Stimulated activated memory B cell treated with anti-CD40 and anti-IgM and Interleukin-4, amounts not matched to agents 10 μg/mL and 1 μg/mL and 100 μg/mL, for 72 hours (primary cell): ENCODE measurements around the gene IQCM.
A peak's percentile ranks its signal among the peaks of the same experiment; 100 is the strongest.

Experiments
- ATAC-seq: fragments of 150-1000 bp; cut with Tn5 transposase; 2 replicates; pipeline ENCODE4 v1.10.0; 2021
- H3K27ac Mint-ChIP-seq: one replicate; pipeline ENCODE4 v1.8.0; 2022; ENCODE audit warnings: mild to moderate bottlenecking, mixed read lengths
- H3K27me3 Mint-ChIP-seq: one replicate; pipeline ENCODE4 v1.8.0; 2022; ENCODE audit warnings: mixed read lengths
- H3K36me3 Mint-ChIP-seq: one replicate; pipeline ENCODE4 v1.8.0; 2022; ENCODE audit warnings: mixed read lengths
- H3K4me1 Mint-ChIP-seq: one replicate; pipeline ENCODE4 v1.8.0; 2022; ENCODE audit warnings: mixed read lengths
- H3K4me3 Mint-ChIP-seq: one replicate; pipeline ENCODE4 v1.8.0; 2022; ENCODE audit warnings: mild to moderate bottlenecking, moderate library complexity, mixed read lengths
- H3K9me3 Mint-ChIP-seq: one replicate; pipeline ENCODE4 v1.8.0; 2022; ENCODE audit warnings: mixed read lengths

IQCM gene, protein sequence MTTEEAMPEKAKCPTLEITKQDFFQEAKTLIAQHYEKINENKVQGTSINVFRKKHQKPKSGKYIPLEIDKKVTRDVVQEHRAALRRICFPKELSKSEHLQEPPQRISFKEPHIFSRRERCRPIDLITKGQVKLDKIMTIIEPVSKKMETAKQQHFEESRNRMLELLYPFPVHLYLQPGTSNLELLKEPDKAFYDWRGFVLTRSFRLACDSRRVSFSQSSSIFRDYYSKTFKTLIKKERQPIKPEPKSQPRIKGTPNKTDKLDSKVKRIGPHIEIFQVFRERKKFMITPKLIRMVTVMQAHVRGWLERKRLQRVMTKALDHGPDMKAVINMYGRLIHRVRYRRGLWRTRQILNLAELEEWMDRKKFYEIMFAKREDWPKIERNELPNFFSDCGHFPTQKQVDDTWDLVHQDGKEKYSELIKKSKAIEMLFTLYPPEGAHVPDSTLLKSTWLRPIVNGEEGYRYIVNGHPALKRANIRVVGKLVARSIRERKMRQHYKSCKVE

DNA sequence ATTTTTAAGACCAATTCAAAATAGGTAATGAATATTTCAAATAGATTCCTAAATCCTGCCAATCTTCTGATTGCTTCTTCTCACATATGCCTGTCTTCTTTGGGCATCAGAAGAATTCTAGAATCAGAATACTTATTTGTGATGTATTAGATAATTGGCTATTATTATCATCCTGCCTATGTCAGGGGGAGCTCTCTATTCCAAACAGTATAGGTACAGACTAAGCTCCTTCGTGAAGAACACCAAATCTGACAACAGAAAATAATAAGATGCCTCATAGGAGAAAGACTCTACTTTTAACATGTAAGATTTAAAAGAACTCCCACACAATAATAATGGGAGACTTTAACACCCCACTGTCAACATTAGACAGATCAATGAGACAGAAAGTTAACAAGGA is at the start of gene IQCM:
IQCM (minus strand) TSS at position 101 of the 400 bp plus-strand sequence. CDS start 73,152 bp downstream, outside the sequence.
- Mint-ChIP-seq H3K4me3 (no peak within 1 kb of the TSS), H3K4me1 (no peaks in the 10 kb centered on the region), H3K9me3 (no peaks in the 10 kb centered on the region), H3K27ac (no peak within 1 kb of the TSS), H3K27me3 (no peaks in the 10 kb centered on the region), H3K36me3 (no peaks in the 10 kb centered on the region)
- ATAC-seq, result no peak

DNA sequence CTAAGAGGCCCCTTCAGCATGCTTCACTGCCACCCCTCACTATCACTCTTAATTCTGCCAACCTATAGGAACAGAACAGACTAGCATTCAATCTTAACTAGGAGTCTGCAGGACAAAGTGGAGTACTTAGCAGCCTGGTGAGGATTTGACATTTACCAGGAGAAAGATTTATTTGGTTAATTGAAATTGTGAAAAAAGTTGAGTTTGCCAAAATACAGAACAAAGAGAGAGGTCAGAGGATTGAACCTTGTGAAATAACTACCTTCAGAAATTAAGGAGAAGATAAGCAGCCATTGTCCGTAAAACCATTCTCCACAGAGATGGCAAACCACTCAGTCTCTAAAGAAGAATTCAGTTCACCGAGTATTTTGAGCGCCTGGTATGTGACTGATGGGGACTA is 41.8 kb upstream of the IQCM start:
- H3K27me3 Mint-ChIP-seq, result no peaks in the 10 kb centered on the region
- H3K4me3 Mint-ChIP-seq, result no peak overlapping the region
- no peak overlapping the region for H3K27ac Mint-ChIP-seq
- peaks cover 3% of the 10 kb centered on the region for H3K9me3 Mint-ChIP-seq
- H3K4me1 Mint-ChIP-seq, result no peaks in the 10 kb centered on the region
- H3K36me3 Mint-ChIP-seq, result no peaks in the 10 kb centered on the region
- no peak for ATAC-seq

DNA sequence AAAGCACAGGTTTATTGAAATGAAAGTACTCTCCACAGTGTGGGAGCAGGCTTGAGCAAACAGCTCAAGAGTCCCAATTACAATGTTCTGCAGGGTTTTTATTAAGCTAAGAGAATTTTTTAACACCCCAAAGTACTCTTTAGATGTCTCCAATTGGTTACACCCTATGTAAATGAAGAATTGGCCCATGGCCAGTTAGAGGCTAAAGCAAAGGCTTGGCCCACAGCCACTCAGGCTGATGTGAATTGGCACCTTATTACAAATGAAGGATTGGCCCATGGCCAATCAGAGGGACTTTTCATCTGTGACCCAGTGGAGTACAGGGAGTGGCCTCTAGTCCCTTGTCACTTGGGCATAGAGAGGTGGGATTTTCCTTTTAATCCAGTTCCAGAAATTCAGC is 30.1 kb upstream of the IQCM start:
- Mint-ChIP-seq H3K36me3 (no peaks in the 10 kb centered on the region), H3K4me1 (no peaks in the 10 kb centered on the region), H3K27me3 (no peaks in the 10 kb centered on the region), H3K27ac (no peak overlapping the region), H3K9me3 (peaks cover 3% of the 10 kb centered on the region), H3K4me3 (no peak overlapping the region)
- no peak for ATAC-seq

DNA sequence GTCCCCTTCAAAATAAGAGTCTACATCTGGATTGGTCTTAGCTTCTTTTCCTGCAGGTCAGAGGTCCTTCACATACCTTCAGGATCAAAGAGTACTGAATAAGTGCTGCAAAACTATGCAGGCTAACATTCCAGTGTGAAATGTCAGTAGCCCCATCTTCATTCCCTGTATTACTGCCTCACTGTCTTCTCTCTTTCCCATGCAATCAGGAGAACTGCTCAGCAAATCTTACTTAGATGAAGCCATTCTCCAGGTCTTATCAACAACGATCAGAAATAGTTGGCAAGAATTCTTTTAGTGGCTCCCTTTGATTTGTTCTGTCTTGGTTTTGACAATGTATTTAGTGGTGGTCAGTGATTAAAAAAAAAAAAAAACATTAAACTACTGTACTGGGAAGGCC is 26.0 kb upstream of the IQCM start:
- no peaks in the 10 kb centered on the region for H3K27me3 Mint-ChIP-seq
- ATAC-seq, result no peak
- no peak overlapping the region for H3K27ac Mint-ChIP-seq
- no peaks in the 10 kb centered on the region for H3K9me3 Mint-ChIP-seq
- H3K4me3 Mint-ChIP-seq, result no peak overlapping the region
- no peaks in the 10 kb centered on the region for H3K36me3 Mint-ChIP-seq
- H3K4me1 Mint-ChIP-seq, result no peaks in the 10 kb centered on the region

DNA sequence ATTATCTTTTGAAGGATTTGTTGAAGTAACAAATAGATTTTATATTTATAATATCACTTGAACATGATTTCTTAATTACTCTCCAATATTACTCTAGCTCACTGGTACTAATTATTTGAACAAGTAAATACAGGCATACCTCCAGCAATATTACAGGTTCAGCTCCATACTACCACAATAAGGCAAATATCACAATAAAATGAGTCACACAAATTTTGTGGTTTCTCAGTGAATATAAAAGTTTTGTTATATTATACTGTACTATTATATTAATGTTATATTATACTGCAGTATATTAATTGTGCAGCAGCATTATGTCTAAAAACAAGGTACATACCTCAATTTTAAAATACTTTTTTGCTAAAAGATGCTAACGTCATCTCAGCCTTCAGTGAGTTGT is 22.4 kb upstream of the IQCM start:
- ATAC-seq, result no peak
- no peaks in the 10 kb centered on the region for H3K9me3 Mint-ChIP-seq
- no peak overlapping the region for H3K4me3 Mint-ChIP-seq

DNA sequence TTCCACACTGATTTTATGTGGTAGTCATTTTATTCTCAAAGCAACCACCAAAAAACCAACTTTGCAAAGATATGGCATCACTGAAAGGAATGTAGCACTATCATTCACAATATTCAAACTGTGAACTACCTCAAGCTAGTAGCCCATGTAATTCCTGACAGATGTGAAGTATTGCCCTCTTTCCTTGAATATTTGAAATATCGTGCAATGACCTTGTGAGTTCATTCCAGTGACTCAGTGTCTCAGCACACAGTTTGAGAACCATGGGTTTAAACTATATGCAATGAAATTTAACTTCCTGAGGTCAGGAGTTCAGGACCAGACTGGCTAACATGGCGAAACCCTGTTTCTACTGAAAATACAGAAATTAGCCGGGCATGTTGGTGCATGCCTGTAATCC is 20.9 kb upstream of the IQCM start:
- Mint-ChIP-seq H3K4me1 (no peaks in the 10 kb centered on the region), H3K4me3 (no peak overlapping the region), H3K27me3 (no peaks in the 10 kb centered on the region), H3K9me3 (no peaks in the 10 kb centered on the region), H3K36me3 (no peaks in the 10 kb centered on the region), H3K27ac (no peak overlapping the region)
- ATAC-seq, result no peak

More for the DNA sequence above, 22.4 kb upstream of the IQCM start:
- Mint-ChIP-seq H3K36me3 (no peaks in the 10 kb centered on the region), H3K4me1 (no peaks in the 10 kb centered on the region), H3K27ac (no peak overlapping the region), H3K27me3 (no peaks in the 10 kb centered on the region)

DNA sequence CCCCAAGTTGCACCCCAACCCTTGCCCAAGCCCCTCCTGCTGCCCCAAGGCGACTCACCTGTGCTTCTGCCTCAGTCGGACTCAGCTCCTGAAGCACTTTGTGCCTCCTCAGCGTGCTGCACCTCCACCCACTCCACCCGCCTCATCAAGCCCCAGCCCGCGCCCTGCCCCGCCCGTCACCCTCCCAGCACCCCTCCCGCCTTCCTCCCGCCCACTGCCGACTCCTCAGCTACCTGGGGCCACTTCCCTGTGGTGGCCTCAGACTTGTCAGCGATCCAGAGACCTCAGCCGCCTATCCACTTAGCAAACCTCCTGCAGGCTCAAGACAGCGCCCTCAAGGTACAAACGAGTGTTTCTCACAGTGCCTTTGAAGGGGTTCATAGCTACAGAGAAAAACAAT is 19.6 kb upstream of the IQCM start:
- Mint-ChIP-seq H3K36me3 (no peaks in the 10 kb centered on the region), H3K4me1 (no peaks in the 10 kb centered on the region), H3K4me3 (no peak overlapping the region), H3K9me3 (no peaks in the 10 kb centered on the region), H3K27me3 (no peaks in the 10 kb centered on the region), H3K27ac (no peak overlapping the region)
- no peak for ATAC-seq

DNA sequence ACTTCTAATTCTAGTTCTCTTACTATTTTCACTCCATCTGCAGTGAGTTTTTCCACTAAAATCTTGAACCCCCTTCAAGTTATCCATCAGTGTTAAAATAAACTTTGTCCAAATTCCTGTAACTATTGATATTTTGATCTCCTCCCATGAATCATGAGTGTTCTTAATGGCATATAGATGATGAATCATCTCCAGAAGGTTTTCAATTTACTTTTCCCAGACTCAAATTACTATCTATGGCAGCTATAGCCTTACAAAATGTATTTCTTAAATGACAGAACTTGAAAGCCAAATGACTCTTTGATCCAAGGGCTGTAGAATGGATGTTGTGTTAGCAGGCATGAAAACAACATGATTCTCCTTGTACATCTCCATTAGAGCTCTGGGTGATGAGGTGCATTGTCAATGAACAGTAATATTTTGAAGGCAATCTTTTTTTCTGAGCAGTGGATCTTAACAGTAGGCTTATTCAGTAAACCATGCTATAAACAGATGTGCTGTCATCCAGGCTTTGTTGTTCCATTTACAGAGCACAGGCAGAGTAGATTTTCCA is 16.1 kb upstream of the IQCM start:
- no peaks in the 10 kb centered on the region for H3K27me3 Mint-ChIP-seq
- no peak overlapping the region for H3K27ac Mint-ChIP-seq
- ATAC-seq, result no peak
- H3K4me1 Mint-ChIP-seq, result no peaks in the 10 kb centered on the region
- no peaks in the 10 kb centered on the region for H3K36me3 Mint-ChIP-seq
- no peaks in the 10 kb centered on the region for H3K9me3 Mint-ChIP-seq
- no peak overlapping the region for H3K4me3 Mint-ChIP-seq

DNA sequence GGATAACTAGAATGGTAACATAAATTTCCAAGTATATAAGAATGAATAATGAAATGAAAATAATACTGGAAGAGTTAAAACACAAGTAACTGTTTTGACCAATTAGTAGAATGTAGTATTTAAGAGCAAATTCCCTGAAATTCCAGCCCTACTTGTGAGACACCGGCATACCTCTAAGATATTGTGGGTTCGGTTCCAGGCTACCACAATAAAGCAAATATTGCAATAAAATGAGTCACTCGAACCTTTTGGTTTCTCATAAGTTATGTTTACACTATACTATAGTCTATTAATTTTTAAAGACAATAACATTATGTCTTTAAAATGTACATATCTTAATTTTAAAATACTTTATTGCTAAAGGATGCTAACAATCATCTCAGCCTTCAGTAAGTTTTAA is 15.2 kb upstream of the IQCM start:
- no peaks in the 10 kb centered on the region for H3K36me3 Mint-ChIP-seq
- H3K27ac Mint-ChIP-seq, result no peak overlapping the region
- H3K4me1 Mint-ChIP-seq, result no peaks in the 10 kb centered on the region
- no peaks in the 10 kb centered on the region for H3K27me3 Mint-ChIP-seq
- no peak overlapping the region for H3K4me3 Mint-ChIP-seq
- no peaks in the 10 kb centered on the region for H3K9me3 Mint-ChIP-seq
- no peak for ATAC-seq

DNA sequence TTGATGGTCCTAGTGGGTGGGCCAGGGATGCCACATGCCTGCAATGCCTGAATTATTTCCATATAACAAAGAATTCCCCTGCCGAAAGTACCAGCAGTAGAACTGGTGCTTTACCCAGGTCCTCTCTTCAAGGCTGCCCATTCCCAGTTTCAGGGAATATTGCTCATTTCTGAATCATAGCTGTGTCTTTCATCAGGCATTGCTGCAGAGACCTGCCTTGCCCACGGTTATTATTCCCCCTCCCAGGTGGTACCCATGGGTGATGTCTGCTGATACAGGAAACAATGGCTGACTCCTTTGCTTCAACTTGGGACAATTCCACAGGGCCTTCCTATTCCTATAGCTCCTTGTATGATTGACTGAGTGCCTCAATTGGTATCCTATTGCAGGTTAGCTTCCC is 9.7 kb upstream of the IQCM start:
- Mint-ChIP-seq H3K4me3 (no peak overlapping the region), H3K9me3 (no peaks in the 10 kb centered on the region), H3K27me3 (no peaks in the 10 kb centered on the region), H3K36me3 (no peaks in the 10 kb centered on the region), H3K4me1 (no peaks in the 10 kb centered on the region), H3K27ac (no peak overlapping the region)
- no peak for ATAC-seq

DNA sequence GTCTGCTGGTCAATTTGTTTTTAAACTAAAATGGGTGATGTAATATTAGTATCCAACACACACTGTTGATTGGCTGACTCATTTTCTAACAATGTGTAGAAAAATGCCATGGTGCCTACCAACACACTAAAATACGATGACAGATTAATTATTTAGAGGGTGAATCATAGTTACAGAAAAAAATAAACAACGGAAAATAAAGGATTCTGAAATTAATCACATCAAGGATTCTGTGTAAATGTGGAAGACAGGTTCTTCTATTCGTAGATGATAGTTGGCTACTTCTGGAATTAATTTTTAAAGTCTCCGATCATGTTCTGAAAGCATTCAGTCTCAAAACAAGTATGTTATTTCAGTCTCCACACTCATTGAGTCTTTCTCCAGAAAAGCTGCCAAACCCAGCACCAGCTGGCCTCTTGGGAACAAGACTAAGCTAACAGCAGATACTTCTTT is 8.2 kb upstream of the IQCM start:
- no peaks in the 10 kb centered on the region for H3K9me3 Mint-ChIP-seq
- H3K4me1 Mint-ChIP-seq, result no peaks in the 10 kb centered on the region
- H3K36me3 Mint-ChIP-seq, result no peaks in the 10 kb centered on the region
- H3K27me3 Mint-ChIP-seq, result no peaks in the 10 kb centered on the region
- H3K4me3 Mint-ChIP-seq, result no peak overlapping the region
- ATAC-seq, result no peak
- H3K27ac Mint-ChIP-seq, result no peak overlapping the region

DNA sequence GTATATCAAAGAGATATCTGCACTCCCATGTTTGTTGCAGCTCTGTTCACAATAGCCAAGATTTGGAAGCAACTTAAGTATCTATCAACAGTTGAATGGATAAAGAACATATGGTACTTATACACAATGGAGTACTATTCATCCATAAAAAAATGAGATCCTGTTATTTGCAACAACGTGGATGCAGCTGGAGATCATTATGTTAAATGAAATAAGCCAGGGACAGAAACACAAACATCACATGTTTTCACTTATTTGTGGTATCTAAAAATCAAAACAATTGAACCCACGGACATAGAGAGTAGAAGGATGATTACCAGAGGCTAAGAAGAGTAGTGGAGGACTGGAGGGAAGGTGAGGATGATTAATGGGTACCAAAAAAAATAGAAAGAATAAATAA is 14.2 kb downstream of the IQCM start:
- no peak for ATAC-seq
- Mint-ChIP-seq H3K27ac (no peak overlapping the region), H3K36me3 (no peaks in the 10 kb centered on the region), H3K27me3 (no peaks in the 10 kb centered on the region), H3K4me3 (no peak overlapping the region), H3K4me1 (no peaks in the 10 kb centered on the region), H3K9me3 (peaks cover 5% of the 10 kb centered on the region)

DNA sequence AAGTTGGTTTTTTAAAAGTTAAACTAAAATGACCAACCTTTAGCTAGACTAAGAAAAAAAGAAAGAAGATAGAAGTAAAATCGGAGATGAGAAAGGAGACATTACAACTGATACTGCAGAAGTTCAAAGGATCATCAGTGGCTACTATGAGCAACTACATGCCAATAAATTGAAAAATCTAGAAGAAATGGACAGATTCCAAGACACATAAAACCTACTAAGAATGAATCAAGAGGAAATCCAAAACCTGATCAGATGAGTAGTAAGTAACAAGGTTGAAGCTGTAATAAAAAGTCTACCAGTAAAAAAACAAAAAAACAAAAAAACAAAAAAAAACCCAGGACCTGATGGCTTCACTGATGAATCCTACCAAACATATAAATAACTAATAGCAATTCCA is 16.1 kb downstream of the IQCM start:
- no peaks in the 10 kb centered on the region for H3K4me1 Mint-ChIP-seq
- no peaks in the 10 kb centered on the region for H3K27me3 Mint-ChIP-seq
- H3K4me3 Mint-ChIP-seq, result no peak overlapping the region
- ATAC-seq, result no peak
- H3K9me3 Mint-ChIP-seq, result peaks cover 5% of the 10 kb centered on the region
- H3K27ac Mint-ChIP-seq, result no peak overlapping the region
- H3K36me3 Mint-ChIP-seq, result no peaks in the 10 kb centered on the region

DNA sequence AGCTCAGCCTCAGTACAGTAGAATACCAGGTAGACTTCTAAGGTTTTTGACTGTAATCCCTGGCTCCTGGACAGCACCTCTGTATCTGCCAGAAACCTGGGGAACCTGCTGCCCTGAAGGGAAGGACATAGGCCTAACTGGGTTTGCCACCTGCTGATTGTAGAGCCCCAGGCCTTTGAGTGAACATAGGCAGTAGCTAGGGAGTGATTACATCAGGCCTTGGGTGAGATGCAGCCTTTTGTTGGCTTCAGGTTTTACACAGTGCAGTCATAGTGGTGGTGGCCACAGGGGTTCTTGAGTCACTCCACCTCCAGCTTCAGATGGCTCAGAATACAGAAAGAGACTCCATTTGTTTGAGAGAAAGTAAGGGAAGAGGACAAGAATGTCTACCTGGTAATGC is 19.3 kb downstream of the IQCM start:
- no peak overlapping the region for H3K27ac Mint-ChIP-seq
- no peak for ATAC-seq
- H3K9me3 Mint-ChIP-seq, result peaks cover under 1% of the 10 kb centered on the region
- H3K4me1 Mint-ChIP-seq, result no peaks in the 10 kb centered on the region
- no peaks in the 10 kb centered on the region for H3K36me3 Mint-ChIP-seq
- H3K4me3 Mint-ChIP-seq, result no peak overlapping the region
- no peaks in the 10 kb centered on the region for H3K27me3 Mint-ChIP-seq

DNA sequence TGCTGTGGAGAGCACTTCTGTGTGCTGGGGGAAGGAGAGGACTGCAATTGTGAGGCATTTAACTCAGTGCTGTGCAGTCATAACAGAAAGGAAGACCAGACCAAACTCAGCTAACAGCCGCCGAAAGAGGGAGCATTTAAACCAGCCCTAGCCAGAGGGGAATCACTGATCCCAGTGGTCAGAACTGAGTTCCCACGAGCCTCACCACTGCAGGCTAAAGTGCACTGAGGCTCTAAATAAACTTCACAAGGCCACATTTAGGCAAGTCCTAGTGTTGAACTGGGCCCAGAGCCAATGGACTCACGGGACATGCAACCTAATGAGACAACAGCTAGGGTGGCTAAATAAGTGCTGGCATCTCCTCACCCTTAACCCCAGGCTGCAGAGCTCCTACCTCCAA is 20.4 kb downstream of the IQCM start:
- H3K36me3 Mint-ChIP-seq, result no peaks in the 10 kb centered on the region
- H3K9me3 Mint-ChIP-seq, result no peaks in the 10 kb centered on the region
- H3K4me3 Mint-ChIP-seq, result no peak overlapping the region
- no peaks in the 10 kb centered on the region for H3K27me3 Mint-ChIP-seq
- peak; percentile 12 for ATAC-seq
- H3K4me1 Mint-ChIP-seq, result no peaks in the 10 kb centered on the region
- no peak overlapping the region for H3K27ac Mint-ChIP-seq

DNA sequence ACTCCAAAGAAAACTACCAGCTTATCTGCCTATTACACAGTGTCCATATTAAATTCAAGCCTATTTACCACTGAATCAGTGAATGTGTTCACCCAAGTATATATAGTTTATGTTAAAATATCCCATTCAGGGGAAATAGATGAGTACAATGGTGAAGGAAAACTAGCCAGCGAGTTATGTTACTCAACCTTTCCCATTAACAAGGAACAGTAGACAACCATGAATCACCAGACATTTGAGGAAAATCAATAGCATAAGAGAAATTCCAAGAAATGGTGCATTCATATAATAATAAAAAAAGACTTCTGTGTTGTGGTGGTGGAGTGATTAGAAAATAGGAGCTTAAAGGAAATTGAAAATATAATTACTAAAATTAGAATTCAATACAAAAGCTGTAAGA is 21.3 kb downstream of the IQCM start:
- Mint-ChIP-seq H3K4me1 (no peaks in the 10 kb centered on the region), H3K4me3 (no peak overlapping the region)
- no peak for ATAC-seq

More for the DNA sequence above, 21.3 kb downstream of the IQCM start:
- Mint-ChIP-seq H3K36me3 (no peaks in the 10 kb centered on the region), H3K9me3 (no peaks in the 10 kb centered on the region), H3K27me3 (no peaks in the 10 kb centered on the region), H3K27ac (no peak overlapping the region)
